NB4 (cell line): Measurements from ENCODE around the gene FAM120A.
A peak's percentile ranks its signal among the peaks of the same experiment; 100 is the strongest.

Source experiments
- DNase-seq: peaks from one replicate; pipeline ENCODE4 v3.0.0; 2010; ENCODE audit warnings: low read depth
- H3K4me3 ChIP-seq: one replicate; pipeline ENCODE4 v1.5.1; 2011; ENCODE audit warnings: mild to moderate bottlenecking, low read depth, low read length, moderate library complexity
- MAX ChIP-seq: IDR thresholded peaks from 2 replicates; pipeline ENCODE4 v1.6.1; 2011; ENCODE audit warnings: low read depth, low read length
- MYC ChIP-seq: IDR thresholded peaks from 2 replicates; pipeline ENCODE4 v1.6.1; 2011; ENCODE audit warnings: low read depth, low read length
- POLR2A ChIP-seq: IDR thresholded peaks from 2 replicates; pipeline ENCODE4 v1.6.1; 2011; ENCODE audit warnings: mild to moderate bottlenecking; ENCODE audit not compliant: insufficient read length; ENCODE audit errors: extremely low read depth
- TF ChIP-seq, protein P1 (sequence below): IDR thresholded peaks from one replicate; pipeline ENCODE4 v1.5.1; 2012; ENCODE audit warnings: low read depth, low read length

FAM120A gene

DNA sequence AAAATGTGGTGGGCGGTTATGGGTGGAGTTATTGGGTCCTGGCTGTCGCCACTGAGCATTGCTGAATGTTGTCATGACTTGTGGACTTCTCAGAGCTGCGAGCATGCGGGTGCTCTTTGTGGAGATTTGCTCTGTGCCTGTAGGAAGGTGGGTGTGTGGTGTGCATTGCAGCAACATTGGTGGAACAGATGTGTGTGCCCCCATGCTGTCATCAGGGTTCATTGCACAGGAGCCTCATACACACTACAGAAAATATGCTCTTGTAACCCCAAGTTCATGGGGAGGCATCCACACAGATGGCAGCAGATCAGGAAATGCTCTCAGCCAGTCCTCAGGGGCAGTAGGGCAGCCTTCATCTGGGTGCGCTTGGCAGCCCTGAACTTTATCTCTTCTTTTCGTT is 69.0 kb downstream of the FAM120A start:
- peak; percentile 45 for DNase-seq
- TF ChIP-seq MYC: no peak
- TF ChIP-seq, protein P1, sequence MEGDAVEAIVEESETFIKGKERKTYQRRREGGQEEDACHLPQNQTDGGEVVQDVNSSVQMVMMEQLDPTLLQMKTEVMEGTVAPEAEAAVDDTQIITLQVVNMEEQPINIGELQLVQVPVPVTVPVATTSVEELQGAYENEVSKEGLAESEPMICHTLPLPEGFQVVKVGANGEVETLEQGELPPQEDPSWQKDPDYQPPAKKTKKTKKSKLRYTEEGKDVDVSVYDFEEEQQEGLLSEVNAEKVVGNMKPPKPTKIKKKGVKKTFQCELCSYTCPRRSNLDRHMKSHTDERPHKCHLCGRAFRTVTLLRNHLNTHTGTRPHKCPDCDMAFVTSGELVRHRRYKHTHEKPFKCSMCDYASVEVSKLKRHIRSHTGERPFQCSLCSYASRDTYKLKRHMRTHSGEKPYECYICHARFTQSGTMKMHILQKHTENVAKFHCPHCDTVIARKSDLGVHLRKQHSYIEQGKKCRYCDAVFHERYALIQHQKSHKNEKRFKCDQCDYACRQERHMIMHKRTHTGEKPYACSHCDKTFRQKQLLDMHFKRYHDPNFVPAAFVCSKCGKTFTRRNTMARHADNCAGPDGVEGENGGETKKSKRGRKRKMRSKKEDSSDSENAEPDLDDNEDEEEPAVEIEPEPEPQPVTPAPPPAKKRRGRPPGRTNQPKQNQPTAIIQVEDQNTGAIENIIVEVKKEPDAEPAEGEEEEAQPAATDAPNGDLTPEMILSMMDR: no peak
- TF ChIP-seq POLR2A: no peak
- no peak for TF ChIP-seq MAX
- H3K4me3 ChIP-seq: no peak overlapping the region

GRCh38 chr9:93522736-93523135 is 71.3 kb downstream of the FAM120A start:
- no peak overlapping the region for H3K4me3 ChIP-seq
- no peak for DNase-seq
- no peak for TF ChIP-seq MAX
- no peak for TF ChIP-seq MYC
- TF ChIP-seq, protein P1: no peak
- TF ChIP-seq POLR2A: no peak

DNA sequence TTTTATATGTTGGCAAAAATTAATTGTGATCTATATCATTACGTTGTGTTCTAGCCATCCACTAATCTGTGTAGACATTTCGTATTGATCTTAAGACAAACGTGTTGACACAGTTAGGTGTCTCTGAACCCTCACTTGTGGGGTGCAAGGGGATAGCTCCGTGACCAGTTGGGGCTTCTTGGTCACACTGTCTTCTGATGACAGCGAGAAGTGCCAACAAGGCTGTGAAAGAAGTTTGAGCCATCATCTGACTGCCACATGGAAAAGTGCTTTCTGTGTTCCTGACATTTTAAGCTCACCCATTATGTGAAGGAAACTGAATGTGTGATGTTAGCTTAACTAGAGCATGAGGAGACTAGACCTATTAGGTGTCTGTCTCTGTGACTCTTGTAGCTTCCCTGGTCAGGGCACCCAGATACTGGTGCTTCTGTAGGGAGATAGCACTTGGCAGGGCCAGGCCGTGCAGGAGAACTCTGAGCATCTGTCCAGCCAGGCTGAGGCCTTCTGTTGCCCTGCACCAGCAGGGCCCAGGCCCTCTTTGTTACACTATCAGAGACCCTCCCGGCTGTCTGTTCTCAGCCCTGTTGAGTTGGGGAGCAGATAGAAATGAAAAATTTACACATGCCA is 72.1 kb downstream of the FAM120A start:
- no peak for DNase-seq
- no peak overlapping the region for H3K4me3 ChIP-seq
- no peak for TF ChIP-seq MYC
- TF ChIP-seq POLR2A: no peak
- no peak for TF ChIP-seq MAX
- TF ChIP-seq, protein P1: no peak

GRCh38 chr9:93525476-93525875 is 74.0 kb downstream of the FAM120A start:
- TF ChIP-seq POLR2A: no peak
- no peak for TF ChIP-seq MAX
- no peak for TF ChIP-seq MYC
- TF ChIP-seq, protein P1: no peak
- no peak overlapping the region for H3K4me3 ChIP-seq
- DNase-seq: no peak

DNA sequence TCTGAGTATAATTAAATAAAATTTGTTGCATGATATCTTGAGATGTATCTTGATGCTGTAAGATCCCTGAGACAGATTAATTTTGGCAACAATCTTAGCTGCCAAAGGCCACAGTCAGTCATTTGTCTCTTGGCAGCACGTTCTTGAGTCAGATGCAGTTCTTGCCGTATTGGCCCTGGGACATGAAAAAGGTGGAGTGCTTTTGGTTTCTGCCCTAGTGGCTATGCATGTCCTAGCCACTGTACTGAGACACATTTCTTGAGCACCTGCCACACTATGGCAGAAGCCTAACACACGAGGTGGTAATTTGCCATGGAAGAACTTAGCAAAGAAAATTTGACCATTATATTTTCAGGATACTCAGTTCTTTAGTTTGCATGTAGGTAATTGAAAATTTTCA is 79.9 kb downstream of the FAM120A start:
- TF ChIP-seq, protein P1: no peak
- TF ChIP-seq POLR2A (no peak), MYC (no peak), MAX (no peak)
- H3K4me3 ChIP-seq: no peak overlapping the region
- no peak for DNase-seq

- no peak overlapping the region for H3K4me3 ChIP-seq
- DNase-seq: no peak
- TF ChIP-seq MYC: no peak
Observed at GRCh38 chr9:93532141-93532540, 80.7 kb downstream of the FAM120A start.
